Nephron progenitor cell (in vitro differentiated cells): ENCODE data around the gene CAMKMT.

Source experiments
- DNase-seq: peaks from one replicate; pipeline ENCODE4 v3.0.0; 2021
- H3K27ac Mint-ChIP-seq: 2 replicates; pipeline ENCODE4 v1.8.0; 2021; ENCODE audit warnings: mild to moderate bottlenecking, moderate library complexity, mixed read lengths
- H3K27me3 Mint-ChIP-seq: 2 replicates; pipeline ENCODE4 v1.8.0; 2021; ENCODE audit warnings: mild to moderate bottlenecking, low read depth, mixed read lengths; ENCODE audit not compliant: poor library complexity
- H3K36me3 Mint-ChIP-seq: 2 replicates; pipeline ENCODE4 v1.8.0; 2021; ENCODE audit warnings: low read depth, mixed read lengths
- H3K4me1 Mint-ChIP-seq: 2 replicates; pipeline ENCODE4 v1.8.0; 2021; ENCODE audit warnings: mixed read lengths
- H3K4me3 Mint-ChIP-seq: 2 replicates; pipeline ENCODE4 v1.8.0; 2021; ENCODE audit warnings: mild to moderate bottlenecking, moderate library complexity, mixed read lengths
- H3K9me3 Mint-ChIP-seq: 2 replicates; pipeline ENCODE4 v1.8.0; 2021; ENCODE audit warnings: mild to moderate bottlenecking, moderate library complexity, mixed read lengths
- TF ChIP-seq, protein P1 (sequence below): fragments of 200-600 bp; sonication (generic); IDR thresholded peaks from 2 replicates; pipeline ENCODE4 v1.5.0; 2021; ENCODE audit warnings: antibody characterized with exemption

Gene CAMKMT

DNA sequence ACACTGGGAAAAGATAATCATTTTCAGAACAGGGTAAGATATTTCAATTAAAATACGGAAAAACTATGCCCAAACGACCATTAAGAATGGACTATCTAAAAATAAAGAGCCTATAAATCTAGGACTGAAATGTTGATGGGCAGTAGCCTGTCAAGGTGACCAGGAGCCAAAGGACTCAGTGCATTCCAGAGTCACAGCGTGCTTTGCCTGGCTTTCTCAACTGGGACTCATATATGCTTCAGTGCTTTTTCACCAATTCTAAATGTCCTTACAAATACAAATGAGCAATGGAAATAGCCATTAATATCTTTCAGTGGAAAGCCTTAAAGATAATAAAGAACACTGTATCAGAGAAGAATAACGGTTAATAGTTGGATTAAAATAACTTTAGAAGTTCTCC is 35.9 kb upstream of the CAMKMT start:
- TF ChIP-seq, protein P1, sequence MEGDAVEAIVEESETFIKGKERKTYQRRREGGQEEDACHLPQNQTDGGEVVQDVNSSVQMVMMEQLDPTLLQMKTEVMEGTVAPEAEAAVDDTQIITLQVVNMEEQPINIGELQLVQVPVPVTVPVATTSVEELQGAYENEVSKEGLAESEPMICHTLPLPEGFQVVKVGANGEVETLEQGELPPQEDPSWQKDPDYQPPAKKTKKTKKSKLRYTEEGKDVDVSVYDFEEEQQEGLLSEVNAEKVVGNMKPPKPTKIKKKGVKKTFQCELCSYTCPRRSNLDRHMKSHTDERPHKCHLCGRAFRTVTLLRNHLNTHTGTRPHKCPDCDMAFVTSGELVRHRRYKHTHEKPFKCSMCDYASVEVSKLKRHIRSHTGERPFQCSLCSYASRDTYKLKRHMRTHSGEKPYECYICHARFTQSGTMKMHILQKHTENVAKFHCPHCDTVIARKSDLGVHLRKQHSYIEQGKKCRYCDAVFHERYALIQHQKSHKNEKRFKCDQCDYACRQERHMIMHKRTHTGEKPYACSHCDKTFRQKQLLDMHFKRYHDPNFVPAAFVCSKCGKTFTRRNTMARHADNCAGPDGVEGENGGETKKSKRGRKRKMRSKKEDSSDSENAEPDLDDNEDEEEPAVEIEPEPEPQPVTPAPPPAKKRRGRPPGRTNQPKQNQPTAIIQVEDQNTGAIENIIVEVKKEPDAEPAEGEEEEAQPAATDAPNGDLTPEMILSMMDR = no peak
- Mint-ChIP-seq H3K9me3 (no peaks in the 10 kb centered on the region), H3K4me3 (no peak overlapping the region), H3K36me3 (peaks cover 59% of the 10 kb centered on the region), H3K27ac (no peak overlapping the region), H3K4me1 (no peaks in the 10 kb centered on the region), H3K27me3 (no peaks in the 10 kb centered on the region)
- no peak for DNase-seq

DNA sequence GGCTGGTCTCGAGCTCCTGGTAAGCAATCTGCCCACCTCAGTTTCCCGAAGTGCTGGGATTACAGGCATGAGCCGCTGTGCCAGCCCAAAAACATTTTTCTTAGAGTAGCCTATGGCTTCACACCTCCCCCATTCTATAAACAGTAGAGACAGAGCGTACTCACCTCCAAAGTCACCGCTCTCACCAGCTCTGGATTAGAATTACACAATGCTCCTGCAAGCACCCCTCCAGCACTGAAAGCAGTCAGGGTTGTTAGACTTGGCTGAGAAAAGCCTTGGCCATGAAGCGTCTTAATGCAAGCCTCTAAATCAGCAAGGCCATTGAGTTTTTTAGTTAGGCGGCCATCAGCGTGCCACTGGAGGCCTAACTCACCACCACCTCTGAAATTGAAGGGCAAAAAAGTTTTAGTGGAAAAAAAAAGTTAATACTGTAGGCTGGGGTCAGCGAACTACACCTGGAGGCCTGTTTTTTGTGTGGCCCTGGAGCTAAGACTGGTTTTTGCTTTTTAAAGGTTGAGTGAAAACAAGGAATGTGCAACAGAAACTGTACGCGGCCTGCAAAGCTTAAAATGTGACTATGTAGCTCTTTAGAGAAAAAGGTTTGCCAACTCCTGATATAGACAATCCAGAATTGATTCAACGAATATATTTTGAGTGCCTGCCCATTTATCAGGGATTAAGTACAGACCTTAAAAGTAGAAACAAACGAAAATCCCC is 35.0 kb upstream of the CAMKMT start:
- TF ChIP-seq, protein P1 = no peak
- no peaks in the 10 kb centered on the region for H3K4me1 Mint-ChIP-seq
- peaks cover 63% of the 10 kb centered on the region for H3K36me3 Mint-ChIP-seq
- no peak for DNase-seq
- H3K9me3 Mint-ChIP-seq = no peaks in the 10 kb centered on the region
- no peak overlapping the region for H3K4me3 Mint-ChIP-seq
- H3K27ac Mint-ChIP-seq = peak overlapping the region; percentile 84
- no peaks in the 10 kb centered on the region for H3K27me3 Mint-ChIP-seq

DNA sequence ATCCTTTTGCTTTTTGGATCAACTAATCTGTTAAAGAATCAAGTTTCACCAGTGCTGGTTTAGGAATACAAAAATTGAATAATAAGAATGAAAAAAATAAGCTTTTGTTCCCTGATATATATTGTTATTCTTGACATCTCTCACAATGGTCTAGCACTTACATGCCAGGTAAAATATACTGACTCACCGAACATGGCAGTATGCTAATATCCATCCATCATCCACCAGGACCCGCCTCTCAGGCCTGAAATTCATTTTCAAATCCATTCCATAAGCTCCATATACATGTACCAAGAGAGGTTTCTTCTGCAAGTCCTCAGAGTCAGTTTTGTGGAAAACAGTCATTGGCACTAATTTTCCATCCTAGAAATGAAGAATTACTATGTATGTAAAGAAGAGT is 33.0 kb upstream of the CAMKMT start:
- H3K9me3 Mint-ChIP-seq = no peaks in the 10 kb centered on the region
- TF ChIP-seq, protein P1 = no peak
- peak overlapping the region; percentile 30 for H3K27ac Mint-ChIP-seq
- H3K4me1 Mint-ChIP-seq = no peaks in the 10 kb centered on the region
- H3K4me3 Mint-ChIP-seq = no peak overlapping the region
- peaks cover 57% of the 10 kb centered on the region for H3K36me3 Mint-ChIP-seq
- DNase-seq = no peak
- no peaks in the 10 kb centered on the region for H3K27me3 Mint-ChIP-seq

DNA sequence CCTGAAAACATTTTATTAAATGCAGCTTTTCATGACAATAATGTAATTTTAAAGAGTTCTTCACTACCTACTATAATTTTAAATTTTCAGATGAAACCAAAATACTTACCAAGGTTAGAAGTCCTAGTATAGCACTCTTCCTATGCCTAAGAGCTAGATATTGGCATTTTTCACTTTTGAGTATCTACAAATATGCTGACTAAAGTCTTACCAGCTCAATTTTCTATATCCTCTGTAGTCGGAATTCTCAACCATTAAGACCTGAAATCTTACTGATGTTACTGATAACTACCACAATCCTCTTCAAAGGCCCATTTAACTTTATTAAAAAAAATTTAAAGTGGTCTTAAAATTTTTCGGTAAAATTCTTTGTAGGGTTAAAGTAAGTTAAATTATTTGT is 32.4 kb upstream of the CAMKMT start:
- Mint-ChIP-seq H3K9me3 (no peaks in the 10 kb centered on the region), H3K36me3 (peaks cover 52% of the 10 kb centered on the region), H3K27ac (no peak overlapping the region), H3K4me3 (no peak overlapping the region), H3K4me1 (no peaks in the 10 kb centered on the region), H3K27me3 (no peaks in the 10 kb centered on the region)
- no peak for DNase-seq
- TF ChIP-seq, protein P1 = no peak

DNA sequence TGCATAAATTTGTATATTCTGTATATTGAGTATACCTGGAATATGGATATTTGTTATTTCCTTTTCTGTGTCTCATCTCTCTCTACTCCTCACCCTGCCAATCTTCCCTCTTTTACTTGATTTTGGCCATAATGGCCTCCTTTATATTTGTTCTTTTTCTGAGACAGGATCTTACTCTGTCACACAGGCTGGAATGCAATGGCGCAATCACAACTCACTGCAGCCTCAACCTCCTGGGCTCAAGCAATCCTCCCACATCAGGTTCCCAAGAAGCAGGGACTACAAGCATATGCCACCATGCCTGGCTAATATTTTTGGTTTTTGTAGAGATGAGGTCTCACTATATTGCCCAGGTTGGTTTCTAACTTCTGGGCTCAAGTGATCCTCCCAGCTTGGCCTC is 30.9 kb upstream of the CAMKMT start:
- no peak for DNase-seq
- no peak overlapping the region for H3K4me3 Mint-ChIP-seq
- no peaks in the 10 kb centered on the region for H3K9me3 Mint-ChIP-seq
- no peaks in the 10 kb centered on the region for H3K27me3 Mint-ChIP-seq
- TF ChIP-seq, protein P1 = no peak
- no peaks in the 10 kb centered on the region for H3K4me1 Mint-ChIP-seq
- peaks cover 53% of the 10 kb centered on the region for H3K36me3 Mint-ChIP-seq
- no peak overlapping the region for H3K27ac Mint-ChIP-seq

DNA sequence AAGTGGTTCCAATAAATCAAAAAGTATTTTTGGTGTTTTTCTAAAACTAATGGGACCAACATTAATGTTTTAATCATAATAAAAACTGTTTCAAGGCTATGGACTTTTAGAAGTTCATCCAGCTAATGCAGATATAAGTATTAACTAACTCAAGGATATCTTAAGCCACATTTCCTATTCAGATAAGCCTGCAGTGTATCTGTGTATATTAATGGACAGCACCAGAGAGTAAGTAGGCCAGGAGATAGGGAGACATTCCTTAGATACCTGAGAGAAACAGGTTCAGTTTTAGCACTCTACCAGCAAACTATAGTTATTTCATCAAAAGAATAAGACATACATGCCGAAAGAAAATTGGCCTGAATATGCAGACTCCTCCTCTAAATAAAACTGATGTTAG is 27.8 kb upstream of the CAMKMT start:
- Mint-ChIP-seq H3K9me3 (no peaks in the 10 kb centered on the region), H3K36me3 (peaks cover 59% of the 10 kb centered on the region), H3K4me3 (no peak overlapping the region), H3K4me1 (no peaks in the 10 kb centered on the region), H3K27ac (no peak overlapping the region), H3K27me3 (no peaks in the 10 kb centered on the region)
- TF ChIP-seq, protein P1 = no peak
- no peak for DNase-seq
